B cell (primary cell): Measurements from ENCODE around the gene SLC16A10. TPM values are rescaled to one million over a fixed set of nuclear protein-coding genes. Genes with fewer than 3 reads are reported as not detected.

Experiments used
- ATAC-seq: fragments of 200-7000 bp; cut with Tn5 transposase; one replicate; pipeline ENCODE4 v1.10.0; 2021; ENCODE audit warnings: low read depth, mild to moderate bottlenecking, moderate number of reproducible peaks, moderate library complexity
- CTCF ChIA-PET: fragments of 350-600 bp; sonication (Branson Sonifier 250); formaldehyde crosslinking; loops from one replicate; lab custom pipeline; 2021; ENCODE audit warnings: antibody characterized with exemption, inconsistent platforms; lab: Charles Lee
- POLR2A ChIA-PET: fragments of 350-600 bp; sonication (Branson Sonifier 250); formaldehyde crosslinking; loops from one replicate; lab custom pipeline; 2021; ENCODE audit warnings: antibody characterized with exemption; lab: Charles Lee
- DNase-seq: peaks from one replicate; pipeline ENCODE4 v3.0.0; 2013
- H2AFZ ChIP-seq: 2 replicates; pipeline ENCODE4 v1.6.1; 2012; ENCODE audit warnings: mild to moderate bottlenecking, low read depth, low read length; ENCODE audit not compliant: insufficient read depth, poor library complexity, severe bottlenecking
- H3K27ac ChIP-seq, 2 donors: 1 replicate in 1 of 2; 2 replicates in 1 of 2; pipeline ENCODE4 v1.5.1; 2012 to 2013; ENCODE audit warnings: low read length in 2 of 2, mild to moderate bottlenecking in 2 of 2, moderate library complexity in 1 of 2
- H3K27me3 ChIP-seq, 4 experiments: fragments of 200-600 bp in 1 of 4; sonication (generic) in 1 of 4; replicated peaks in 1 of 4; 1 replicate in 2 of 4; 2 replicates in 2 of 4; pipeline versions ENCODE4 v1.6.1 to v1.7.0; 2013 to 2016; ENCODE audit warnings: low read length in 3 of 4, mild to moderate bottlenecking in 2 of 4, mixed read lengths in 1 of 4, moderate library complexity in 1 of 4; ENCODE audit not compliant: insufficient read depth in 4 of 4, control insufficient read depth in 3 of 4; ENCODE audit errors: control extremely low read depth in 1 of 4
- H3K36me3 ChIP-seq, 2 experiments: replicated peaks in 1 of 2; 1 replicate in 1 of 2; 2 replicates in 1 of 2; pipeline versions ENCODE4 v1.6.1 to v1.7.1; 2013; ENCODE audit warnings: low read length in 1 of 2; ENCODE audit not compliant: insufficient read depth in 2 of 2, control insufficient read depth in 1 of 2; ENCODE audit errors: control extremely low read depth in 1 of 2, extremely low read depth in 1 of 2
- H3K4me1 ChIP-seq, 2 donors: fragments of 200-600 bp in 1 of 2; sonication (generic) in 1 of 2; 1 replicate in 1 of 2; 2 replicates in 1 of 2; pipeline versions ENCODE4 v1.5.1 to v1.6.1; 2013 to 2017; ENCODE audit warnings: low read length in 2 of 2; ENCODE audit not compliant: control insufficient read depth in 2 of 2, insufficient read depth in 2 of 2
- H3K4me2 ChIP-seq: replicated peaks from 2 replicates; pipeline ENCODE3; 2012; ENCODE audit warnings: mild to moderate bottlenecking, low read depth, low read length; ENCODE audit not compliant: poor library complexity, severe bottlenecking
- H3K4me3 ChIP-seq, 5 experiments: fragments of 200-600 bp in 1 of 5; sonication (generic) in 1 of 5; 1 replicate in 3 of 5; 2 replicates in 2 of 5; pipeline versions ENCODE4 v1.5.1 to v1.7.0; 2011 to 2016; ENCODE audit warnings: low read length in 4 of 5, mild to moderate bottlenecking in 4 of 5, low read depth in 2 of 5, control low read depth in 1 of 5, moderate library complexity in 1 of 5; ENCODE audit not compliant: insufficient read depth in 1 of 5; ENCODE audit errors: control extremely low read depth in 1 of 5, extremely low read depth in 1 of 5
- H3K79me2 ChIP-seq: fragments of 200-600 bp; sonication (generic); one replicate; pipeline ENCODE4 v1.6.0; 2016; ENCODE audit warnings: low read length; ENCODE audit not compliant: control insufficient read depth, insufficient read depth
- H3K9ac ChIP-seq: fragments of 200-600 bp; sonication (generic); 2 replicates; pipeline ENCODE4 v1.6.1; 2017; ENCODE audit warnings: mild to moderate bottlenecking, low read length, moderate library complexity
- H3K9me3 ChIP-seq, 3 donors: one replicate each; pipeline versions ENCODE4 v1.6.1 to v1.7.1; 2013; ENCODE audit warnings: low read length in 2 of 3; ENCODE audit not compliant: control insufficient read depth in 2 of 3, insufficient read depth in 1 of 3; ENCODE audit errors: control extremely low read depth in 1 of 3
- H4K20me1 ChIP-seq: 2 replicates; pipeline ENCODE4 v1.6.0; 2012; ENCODE audit warnings: mild to moderate bottlenecking, low read length; ENCODE audit not compliant: insufficient read depth, control insufficient read depth, poor library complexity, severe bottlenecking
- H3K27ac Mint-ChIP-seq: one replicate; pipeline ENCODE4 v1.8.0; 2021; ENCODE audit warnings: mixed read lengths
- H3K27me3 Mint-ChIP-seq: one replicate; pipeline ENCODE4 v1.8.0; 2021; ENCODE audit warnings: mixed read lengths
- H3K4me1 Mint-ChIP-seq: one replicate; pipeline ENCODE4 v1.8.0; 2021; ENCODE audit warnings: mixed read lengths
- H3K4me3 Mint-ChIP-seq: one replicate; pipeline ENCODE4 v1.8.0; 2021; ENCODE audit warnings: mixed read lengths
- H3K9me3 Mint-ChIP-seq: one replicate; pipeline ENCODE4 v1.8.0; 2022; ENCODE audit warnings: mixed read lengths; ENCODE audit not compliant: insufficient read depth
- EZH2 ChIP-seq: IDR thresholded peaks from 2 replicates; pipeline ENCODE4 v1.6.1; 2012; ENCODE audit warnings: borderline replicate concordance, low read depth, mild to moderate bottlenecking, moderate library complexity, low read length; ENCODE audit not compliant: insufficient read depth, poor library complexity, severe bottlenecking
- WGBS: methylation state at CpG from one replicate; pipeline ENCODE4 v1.1.5; 2013; ENCODE audit warnings: missing lambda C conversion rate; ENCODE audit not compliant: insufficient coverage; 5-methylcytosine and 5-hydroxymethylcytosine counted together
- intact Hi-C: fragments of 100-400 bp; cut with micrococcal nuclease; formaldehyde crosslinking; loops from one replicate; pipeline ENCODE4 v1.10.0; 2022
- polyA minus RNA-seq: library from RNA; depleted of rRNA, polyadenylated mRNA; stranded (reverse); fragments of >200 nt; gene quantifications from 2 replicates; pipeline ENCODE4 v1.2.3, GENCODE V29; 2012
- polyA plus RNA-seq: library from polyadenylated mRNA; depleted of rRNA; stranded (reverse); fragments of >200 nt; gene quantifications from 2 replicates; pipeline ENCODE4 v1.2.3, GENCODE V29; 2012
- total RNA-seq, 2 donors: library from RNA; stranded (reverse); fragments of 120-200 nt in 1 of 2; gene quantifications; 1 replicate in 1 of 2; 2 replicates in 1 of 2; pipeline versions ENCODE4 v1.2.3 to v1.2.4, GENCODE V29; 2013 to 2022
- TF ChIP-seq, protein P1 (sequence below): fragments of 200-600 bp; IDR thresholded peaks from one replicate; pipeline ENCODE4 v1.8.0; 2022; ENCODE audit warnings: antibody characterized with exemption, mild to moderate bottlenecking

SLC16A10 gene, protein sequence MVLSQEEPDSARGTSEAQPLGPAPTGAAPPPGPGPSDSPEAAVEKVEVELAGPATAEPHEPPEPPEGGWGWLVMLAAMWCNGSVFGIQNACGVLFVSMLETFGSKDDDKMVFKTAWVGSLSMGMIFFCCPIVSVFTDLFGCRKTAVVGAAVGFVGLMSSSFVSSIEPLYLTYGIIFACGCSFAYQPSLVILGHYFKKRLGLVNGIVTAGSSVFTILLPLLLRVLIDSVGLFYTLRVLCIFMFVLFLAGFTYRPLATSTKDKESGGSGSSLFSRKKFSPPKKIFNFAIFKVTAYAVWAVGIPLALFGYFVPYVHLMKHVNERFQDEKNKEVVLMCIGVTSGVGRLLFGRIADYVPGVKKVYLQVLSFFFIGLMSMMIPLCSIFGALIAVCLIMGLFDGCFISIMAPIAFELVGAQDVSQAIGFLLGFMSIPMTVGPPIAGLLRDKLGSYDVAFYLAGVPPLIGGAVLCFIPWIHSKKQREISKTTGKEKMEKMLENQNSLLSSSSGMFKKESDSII
- total RNA-seq (0.70 and 0.71 TPM in 2 replicates), polyA plus RNA-seq (0.06 and 0.85 TPM in 2 replicates), polyA minus RNA-seq (0.26 and 1.4 TPM in 2 replicates)
- 1.0 TPM for total RNA-seq (2013)

DNA sequence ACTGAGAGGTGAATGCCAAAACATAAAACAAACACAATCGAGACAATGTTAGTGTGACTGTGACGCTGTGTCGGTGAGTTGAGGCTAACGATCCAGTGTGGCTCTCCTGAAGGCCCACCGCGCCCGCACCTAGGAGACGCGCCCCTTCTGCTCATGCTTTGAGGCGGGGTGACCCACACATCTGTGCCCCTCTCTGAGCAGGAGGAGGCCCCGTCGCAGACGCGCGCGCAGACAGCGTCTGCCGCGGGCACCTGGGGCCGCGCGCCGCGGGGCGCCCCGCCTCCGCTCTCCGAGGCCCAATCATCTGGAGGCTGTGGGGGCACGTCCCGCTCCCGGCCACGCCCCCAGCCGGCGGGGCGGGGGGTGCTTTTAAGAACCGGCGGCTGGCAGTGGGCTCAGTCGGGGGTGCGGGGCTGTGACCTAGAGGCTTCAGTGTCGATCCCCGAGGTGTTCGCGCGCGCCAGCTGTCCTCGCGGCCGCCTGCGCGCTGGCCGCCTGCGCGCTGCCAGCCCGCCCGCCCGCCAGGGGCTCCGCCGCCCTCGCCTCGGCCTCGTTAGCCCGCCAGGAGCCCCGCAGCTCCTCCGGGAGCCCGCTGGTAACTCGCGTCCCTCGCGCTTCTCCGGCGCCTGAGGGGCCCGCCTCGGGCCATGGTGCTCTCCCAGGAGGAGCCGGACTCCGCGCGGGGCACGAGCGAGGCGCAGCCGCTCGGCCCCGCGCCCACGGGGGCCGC lies at the start of gene SLC16A10:
SLC16A10 (plus strand) TSS at position 398 of the 730 bp plus-strand sequence; CDS start at position 648, 250 bp downstream.
- DNase-seq (peak; percentile 78), ATAC-seq (peak; percentile 91)
- peaks cover 17% of the 10 kb centered on the region for H3K4me1 Mint-ChIP-seq
- Histone ChIP-seq H3K9ac (peak within 1 kb of the TSS; percentile 64), H3K27me3 (peaks cover 0 to 19% (median 11%) of the 10 kb centered on the region in 4 experiments), H3K4me3 (peak within 1 kb of the TSS; percentile 32 to 71 (median 58)), H3K9me3 (no peaks in the 10 kb centered on the region), H3K36me3 (no peaks in the 10 kb centered on the region), H3K4me1 (peaks cover 13 to 15% of the 10 kb centered on the region in 2 donors), H2AFZ (peak within 1 kb of the TSS; percentile 71), H3K27ac (no peak within 1 kb of the TSS), H3K4me2 (peak within 1 kb of the TSS; percentile 89), H3K79me2 (no peaks in the 10 kb centered on the region), H4K20me1 (no peaks in the 10 kb centered on the region)
- under 1% methylated on average over 86 of the region's 86 CpGs for WGBS
- H3K27me3 Mint-ChIP-seq: peaks cover 41% of the 10 kb centered on the region
- no peak for TF ChIP-seq EZH2
- TF ChIP-seq, protein P1, sequence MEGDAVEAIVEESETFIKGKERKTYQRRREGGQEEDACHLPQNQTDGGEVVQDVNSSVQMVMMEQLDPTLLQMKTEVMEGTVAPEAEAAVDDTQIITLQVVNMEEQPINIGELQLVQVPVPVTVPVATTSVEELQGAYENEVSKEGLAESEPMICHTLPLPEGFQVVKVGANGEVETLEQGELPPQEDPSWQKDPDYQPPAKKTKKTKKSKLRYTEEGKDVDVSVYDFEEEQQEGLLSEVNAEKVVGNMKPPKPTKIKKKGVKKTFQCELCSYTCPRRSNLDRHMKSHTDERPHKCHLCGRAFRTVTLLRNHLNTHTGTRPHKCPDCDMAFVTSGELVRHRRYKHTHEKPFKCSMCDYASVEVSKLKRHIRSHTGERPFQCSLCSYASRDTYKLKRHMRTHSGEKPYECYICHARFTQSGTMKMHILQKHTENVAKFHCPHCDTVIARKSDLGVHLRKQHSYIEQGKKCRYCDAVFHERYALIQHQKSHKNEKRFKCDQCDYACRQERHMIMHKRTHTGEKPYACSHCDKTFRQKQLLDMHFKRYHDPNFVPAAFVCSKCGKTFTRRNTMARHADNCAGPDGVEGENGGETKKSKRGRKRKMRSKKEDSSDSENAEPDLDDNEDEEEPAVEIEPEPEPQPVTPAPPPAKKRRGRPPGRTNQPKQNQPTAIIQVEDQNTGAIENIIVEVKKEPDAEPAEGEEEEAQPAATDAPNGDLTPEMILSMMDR: no peak
- intact Hi-C loops: no loop called here
- no peak within 1 kb of the TSS for H3K27ac Mint-ChIP-seq
- CTCF ChIA-PET: no interaction called here
- H3K9me3 Mint-ChIP-seq: no peaks in the 10 kb centered on the region
- peak within 1 kb of the TSS; percentile 89 for H3K4me3 Mint-ChIP-seq
- POLR2A ChIA-PET: no interaction called here
